Kidney glomerular epithelial cell (primary cell): ENCODE measurements around the gene PARD3B.

Source experiments
- DNase-seq: peaks from one replicate; lab custom pipeline; 2025; lab: John Stamatoyannopoulos, UW

Gene PARD3B

GRCh38 chr2:204657024-204657423 lies 111.7 kb downstream of the PARD3B start:
- DNase-seq, result no peak

- no peak for DNase-seq
Observed at GRCh38 chr2:204662956-204663355, 117.7 kb downstream of the PARD3B start.

- no peak for DNase-seq
Observed at GRCh38 chr2:204663816-204664425, 118.6 kb downstream of the PARD3B start.

GRCh38 chr2:204664708-204665121 lies 119.4 kb downstream of the PARD3B start:
- peak; percentile 86 for DNase-seq

GRCh38 chr2:204665207-204665606 lies 119.9 kb downstream of the PARD3B start:
- peak; percentile 83 for DNase-seq

- no peak for DNase-seq
Observed at GRCh38 chr2:204665771-204666170, 120.5 kb downstream of the PARD3B start.

- DNase-seq, result no peak
Observed at GRCh38 chr2:204667990-204668389, 122.7 kb downstream of the PARD3B start.

GRCh38 chr2:204669382-204669781 lies 124.1 kb downstream of the PARD3B start:
- DNase-seq, result no peak

GRCh38 chr2:204670124-204670523 lies 124.8 kb downstream of the PARD3B start:
- no peak for DNase-seq

GRCh38 chr2:204670756-204671155 lies 125.5 kb downstream of the PARD3B start:
- DNase-seq, result no peak

- DNase-seq, result no peak
Observed at GRCh38 chr2:204672772-204673171, 127.5 kb downstream of the PARD3B start.

- peak; percentile 61 for DNase-seq
Observed at GRCh38 chr2:204673877-204674276, 128.6 kb downstream of the PARD3B start.

- no peak for DNase-seq
Observed at GRCh38 chr2:204678031-204678430, 132.8 kb downstream of the PARD3B start.

- DNase-seq, result no peak
Observed at GRCh38 chr2:204680576-204680975, 135.3 kb downstream of the PARD3B start.

- DNase-seq, result no peak
Observed at GRCh38 chr2:204681412-204681811, 136.1 kb downstream of the PARD3B start.

GRCh38 chr2:204683384-204683783 lies 138.1 kb downstream of the PARD3B start:
- DNase-seq, result no peak

GRCh38 chr2:204686406-204686805 lies 141.1 kb downstream of the PARD3B start:
- no peak for DNase-seq

- DNase-seq, result no peak
Observed at GRCh38 chr2:204687776-204688175, 142.5 kb downstream of the PARD3B start.

GRCh38 chr2:204691911-204692510 lies 146.7 kb downstream of the PARD3B start:
- DNase-seq, result peak; percentile 64

- DNase-seq, result no peak
Observed at GRCh38 chr2:204692790-204693189, 147.5 kb downstream of the PARD3B start.

- no peak for DNase-seq
Observed at GRCh38 chr2:204693262-204693661, 148.0 kb downstream of the PARD3B start.

- no peak for DNase-seq
Observed at GRCh38 chr2:204695506-204695905, 150.2 kb downstream of the PARD3B start.

- DNase-seq, result no peak
Observed at GRCh38 chr2:204696124-204696523, 150.8 kb downstream of the PARD3B start.
